Transverse colon (tissue), 4 donors: ENCODE data around the gene SCIN. TPM values are rescaled to one million over a fixed set of nuclear protein-coding genes. Genes with fewer than 3 reads are reported as not detected.
A peak's percentile ranks its signal among the peaks of the same experiment; 100 is the strongest.
"Not testable (repeated sequence)": the region's sequence is repeated elsewhere in the genome, so short reads cannot be mapped to it uniquely, and the experiment has no call there.

Experiments used
- DNase-seq: peaks from one replicate; pipeline ENCODE4 v3.0.0-alpha.2; 2019
- H3K27ac ChIP-seq, 4 donors: fragments of 200-600 bp; sonication (generic); 2 replicates each; pipeline ENCODE4 v1.5.1; 2016 to 2018; ENCODE audit warnings: inconsistent platforms in 4 of 4
- H3K27me3 ChIP-seq: fragments of 200-600 bp; sonication (generic); 2 replicates; pipeline ENCODE4 v1.5.1; 2017; ENCODE audit warnings: inconsistent platforms
- H3K36me3 ChIP-seq, 4 donors: fragments of 200-600 bp; sonication (generic); 2 replicates each; pipeline ENCODE4 v1.5.1; 2017 to 2019; ENCODE audit warnings: inconsistent platforms in 4 of 4
- H3K4me1 ChIP-seq, 4 donors: fragments of 200-600 bp; sonication (generic); 2 replicates each; pipeline ENCODE4 v1.5.1; 2017 to 2020; ENCODE audit warnings: inconsistent platforms in 4 of 4
- H3K4me3 ChIP-seq, 4 donors: fragments of 200-600 bp; sonication (generic); 1 replicate in 1 of 4; 2 replicates in 3 of 4; pipeline versions ENCODE4 v1.5.1 to v1.6.1; 2017 to 2019; ENCODE audit warnings: inconsistent platforms in 4 of 4
- H3K9me3 ChIP-seq, 2 donors: fragments of 200-600 bp; sonication (generic); 2 replicates each; pipeline ENCODE4 v1.5.1; 2017 to 2019; ENCODE audit warnings: inconsistent platforms in 2 of 2
- EP300 ChIP-seq: sonication (generic); formaldehyde crosslinking; IDR thresholded peaks from one replicate; pipeline ENCODE4 v1.6.1; 2017; ENCODE audit warnings: antibody characterized with exemption, low read depth
- POLR2A ChIP-seq: fragments of 450-650 bp; IDR thresholded peaks from one replicate; pipeline ENCODE4 v1.6.1; 2016; ENCODE audit warnings: antibody characterized with exemption, mild to moderate bottlenecking, moderate library complexity
- POLR2AphosphoS5 ChIP-seq, 3 donors: sonication (generic); formaldehyde crosslinking; IDR thresholded peaks; one replicate each; pipeline ENCODE4 v1.6.1; 2016; ENCODE audit warnings: antibody characterized with exemption in 3 of 3
- WGBS, 2 donors: methylation state at CpG; one replicate each; pipeline ENCODE4 v1.1.5; 2018; ENCODE audit warnings: low coverage in 1 of 2; 5-methylcytosine and 5-hydroxymethylcytosine counted together
- in situ Hi-C, 4 donors: fragments of 200-750 bp; cut with MboI; loops; one replicate each; pipeline versions ENCODE4 v1.15.0 to v1.15.1; 2017; ENCODE audit warnings: low sequenced_read_pairs in 3 of 4, low pct_ligation_motif_present in 1 of 4, low pct_unique_long_range_greater_than_20kb in 1 of 4
- intact Hi-C: fragments of 100-400 bp; cut with DNase I; formaldehyde crosslinking; loops from one replicate; pipeline ENCODE4 v1.15.1; 2023; ENCODE audit warnings: low total_unique reads
- total RNA-seq, 4 donors: library from RNA; depleted of rRNA; stranded (reverse); fragments of >200 nt; gene quantifications; one replicate each; pipeline ENCODE4 v1.1.0, GENCODE V29; 2016
- TF ChIP-seq, protein P1 (sequence below), 5 experiments: fragments of 200-600 bp in 3 of 5; fragments of 450-650 bp in 2 of 5; sonication (generic) in 3 of 5; IDR thresholded peaks; 1 replicate in 2 of 5; 2 replicates in 3 of 5; pipeline ENCODE4 v1.5.1; 2016 to 2017; ENCODE audit warnings: antibody characterized with exemption in 5 of 5, inconsistent platforms in 3 of 5, mild to moderate bottlenecking in 2 of 5, moderate library complexity in 1 of 5

SCIN gene
- total RNA-seq, 4 donors from 2014 or later = 62.3 to 125 (median 86.4) TPM

DNA sequence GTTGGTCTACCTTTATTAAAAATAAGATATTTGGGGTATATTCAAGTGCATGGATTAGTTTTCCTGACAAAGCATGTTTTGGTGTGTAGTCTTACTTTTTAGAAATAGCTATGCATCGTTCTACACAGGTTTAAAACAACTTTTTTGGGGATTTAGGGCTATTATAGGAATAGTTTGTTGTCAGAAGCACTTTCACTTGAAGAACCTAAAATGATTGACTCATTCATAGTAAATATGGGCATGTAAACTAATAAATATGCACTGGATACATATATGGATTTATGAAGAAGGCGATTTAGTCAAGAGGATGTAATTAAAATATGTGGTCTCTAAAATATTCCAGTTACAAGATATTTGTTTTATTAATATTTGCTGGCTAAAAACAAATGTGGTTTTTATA lies 118.9 kb downstream of the SCIN start:
- DNase-seq = no peak
- in situ Hi-C loops (loop anchor here in 2 of 4 donors (10.0 kb wide), 1 partner anchor 575 kb away; no protein-coding TSS in a partner anchor), intact Hi-C loops (no loop called here)

DNA sequence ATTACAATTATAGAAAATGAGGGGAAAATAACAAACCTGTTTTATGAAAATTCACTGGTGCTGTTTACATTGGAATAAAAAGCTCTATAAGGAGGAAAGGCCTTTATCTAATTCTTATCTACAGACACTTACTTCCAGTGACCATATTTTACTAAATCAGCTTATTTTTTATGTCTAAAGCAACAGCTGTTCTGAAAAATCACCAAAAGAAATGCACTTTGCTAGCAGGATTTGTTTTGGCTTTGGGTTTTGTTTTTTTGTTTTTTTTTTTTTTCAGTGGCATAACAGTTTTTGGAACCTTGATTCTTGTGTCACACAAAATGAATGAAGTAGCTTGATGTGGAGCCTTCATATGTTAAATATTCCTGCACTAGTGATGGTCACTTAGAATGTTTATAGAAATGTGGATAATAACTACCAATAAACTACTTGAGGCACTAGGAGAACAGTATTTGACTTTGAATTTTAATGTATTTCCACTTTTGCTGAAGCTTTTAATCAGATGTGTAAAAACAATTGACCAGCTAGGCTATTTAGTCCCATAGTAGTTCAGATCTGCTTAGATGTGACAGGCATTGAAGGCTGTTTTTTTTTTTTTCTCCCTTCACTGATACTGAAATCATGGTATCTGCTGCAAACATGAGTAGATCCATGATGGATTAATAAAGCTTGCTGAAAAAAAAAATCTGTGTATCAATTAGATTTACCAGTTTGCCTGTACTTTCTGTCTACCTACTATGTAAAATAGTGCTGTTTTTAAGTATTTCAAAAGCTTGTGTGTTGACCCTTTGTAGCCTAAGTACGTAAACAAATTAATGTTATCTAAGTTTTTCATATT lies 119.7 kb downstream of the SCIN start:
- H3K36me3 ChIP-seq = no peaks in the 10 kb centered on the region
- no peak for DNase-seq
- in situ Hi-C loops (no loop called here), intact Hi-C loops (no loop called here)
- peak overlapping the region in 3 of 4 donors; percentile 20 to 93 (median 91) for H3K4me3 ChIP-seq
- WGBS, 2 donors = 89 to 100% methylated on average over 1 of the region's 1 CpG
- TF ChIP-seq EP300 = no peak
- TF ChIP-seq, protein P1, sequence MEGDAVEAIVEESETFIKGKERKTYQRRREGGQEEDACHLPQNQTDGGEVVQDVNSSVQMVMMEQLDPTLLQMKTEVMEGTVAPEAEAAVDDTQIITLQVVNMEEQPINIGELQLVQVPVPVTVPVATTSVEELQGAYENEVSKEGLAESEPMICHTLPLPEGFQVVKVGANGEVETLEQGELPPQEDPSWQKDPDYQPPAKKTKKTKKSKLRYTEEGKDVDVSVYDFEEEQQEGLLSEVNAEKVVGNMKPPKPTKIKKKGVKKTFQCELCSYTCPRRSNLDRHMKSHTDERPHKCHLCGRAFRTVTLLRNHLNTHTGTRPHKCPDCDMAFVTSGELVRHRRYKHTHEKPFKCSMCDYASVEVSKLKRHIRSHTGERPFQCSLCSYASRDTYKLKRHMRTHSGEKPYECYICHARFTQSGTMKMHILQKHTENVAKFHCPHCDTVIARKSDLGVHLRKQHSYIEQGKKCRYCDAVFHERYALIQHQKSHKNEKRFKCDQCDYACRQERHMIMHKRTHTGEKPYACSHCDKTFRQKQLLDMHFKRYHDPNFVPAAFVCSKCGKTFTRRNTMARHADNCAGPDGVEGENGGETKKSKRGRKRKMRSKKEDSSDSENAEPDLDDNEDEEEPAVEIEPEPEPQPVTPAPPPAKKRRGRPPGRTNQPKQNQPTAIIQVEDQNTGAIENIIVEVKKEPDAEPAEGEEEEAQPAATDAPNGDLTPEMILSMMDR (IDR thresholded peaks at IDR 0.05) = no peak
- TF ChIP-seq POLR2AphosphoS5 (IDR thresholded peaks at IDR 0.05) = no peak
- TF ChIP-seq POLR2A = no peak
- peaks cover 0 to 30% (median 10%) of the 10 kb centered on the region in 4 donors for H3K4me1 ChIP-seq
- no peaks in the 10 kb centered on the region for H3K9me3 ChIP-seq
- H3K27me3 ChIP-seq = no peaks in the 10 kb centered on the region
- no peak overlapping the region for H3K27ac ChIP-seq

More for the DNA sequence above, 118.9 kb downstream of the SCIN start:
- no peaks in the 10 kb centered on the region for H3K36me3 ChIP-seq
- H3K27ac ChIP-seq = peak overlapping the region in 1 of 4 donors; percentile 23
- H3K4me1 ChIP-seq = peaks cover 0 to 28% (median 10%) of the 10 kb centered on the region in 4 donors
- H3K4me3 ChIP-seq = peak overlapping the region in 3 of 4 donors; percentile 20 to 93 (median 91)
- 78 to 83% methylated on average over 2 of the region's 2 CpGs for WGBS, 2 donors
- no peaks in the 10 kb centered on the region for H3K9me3 ChIP-seq
- TF ChIP-seq POLR2A (no peak), EP300 (no peak), POLR2AphosphoS5 (IDR thresholded peaks at IDR 0.05) (no peak)
- TF ChIP-seq, protein P1 (IDR thresholded peaks at IDR 0.05) = no peak
- H3K27me3 ChIP-seq = no peaks in the 10 kb centered on the region

DNA sequence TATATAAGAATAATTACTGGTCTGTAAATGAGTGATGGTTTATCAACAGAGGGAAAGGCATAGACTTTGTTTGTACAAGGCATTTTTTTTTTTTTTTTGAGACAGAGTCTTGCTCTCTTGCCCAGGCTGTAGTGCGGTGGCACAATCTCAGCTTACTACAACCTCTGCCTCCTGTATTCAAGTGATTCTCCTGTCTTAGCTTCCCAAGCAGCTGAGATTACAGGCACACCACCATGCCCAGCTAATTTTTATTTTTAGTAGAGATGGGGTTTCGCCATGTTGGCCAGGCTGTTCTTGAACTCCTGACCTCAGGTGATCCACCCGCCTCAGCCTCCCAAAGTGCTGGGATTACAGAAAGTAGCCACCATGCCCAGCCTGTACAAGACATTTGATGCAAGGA lies 120.9 kb downstream of the SCIN start:
- 94 to 96% methylated on average over 2 to 3 of the region's 3 CpGs for WGBS, 2 donors
- H3K9me3 ChIP-seq, H3K27ac ChIP-seq, in situ Hi-C loops, intact Hi-C loops, H3K36me3 ChIP-seq, H3K27me3 ChIP-seq, DNase-seq: not testable (repeated sequence)
- Histone ChIP-seq H3K4me1 (peaks cover 0 to 34% (median 10%) of the 10 kb centered on the region in 4 donors), H3K4me3 (peak overlapping the region in 1 of 4 donors; percentile 93)

DNA sequence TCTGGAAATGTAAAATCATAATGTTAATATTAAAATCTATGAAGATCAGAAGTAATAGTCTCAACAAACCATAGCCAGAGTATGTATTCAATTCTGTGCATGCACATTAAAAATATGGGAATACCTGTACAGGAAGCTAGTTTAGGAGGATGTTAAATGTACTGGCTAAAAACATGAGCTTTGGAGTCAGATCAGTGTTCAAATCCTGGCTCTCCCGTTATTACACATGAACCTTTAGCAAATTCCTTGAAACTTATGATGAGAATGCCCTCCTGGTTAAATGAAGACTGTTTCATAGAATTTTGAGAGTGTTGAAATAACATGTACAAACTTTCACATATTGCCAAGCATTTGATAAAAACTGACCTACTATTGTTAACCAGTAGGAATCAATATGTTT lies 121.5 kb downstream of the SCIN start:
- intact Hi-C loops = no loop called here
- Histone ChIP-seq H3K27ac (no peak overlapping the region), H3K4me1 (peaks cover 0 to 35% (median 10%) of the 10 kb centered on the region in 4 donors), H3K27me3 (no peaks in the 10 kb centered on the region), H3K4me3 (no peak overlapping the region), H3K36me3 (no peaks in the 10 kb centered on the region), H3K9me3 (no peaks in the 10 kb centered on the region)
- in situ Hi-C loops = no loop called here
- no peak for DNase-seq
- TF ChIP-seq POLR2AphosphoS5 (IDR thresholded peaks at IDR 0.05) (no peak), POLR2A (no peak), EP300 (no peak)
- TF ChIP-seq, protein P1 (IDR thresholded peaks at IDR 0.05) = no peak
- 85 to 100% methylated on average over 1 of the region's 1 CpG for WGBS, 2 donors
